ENCODE measurements around the gene SEMA4G.

Gene SEMA4G, protein sequence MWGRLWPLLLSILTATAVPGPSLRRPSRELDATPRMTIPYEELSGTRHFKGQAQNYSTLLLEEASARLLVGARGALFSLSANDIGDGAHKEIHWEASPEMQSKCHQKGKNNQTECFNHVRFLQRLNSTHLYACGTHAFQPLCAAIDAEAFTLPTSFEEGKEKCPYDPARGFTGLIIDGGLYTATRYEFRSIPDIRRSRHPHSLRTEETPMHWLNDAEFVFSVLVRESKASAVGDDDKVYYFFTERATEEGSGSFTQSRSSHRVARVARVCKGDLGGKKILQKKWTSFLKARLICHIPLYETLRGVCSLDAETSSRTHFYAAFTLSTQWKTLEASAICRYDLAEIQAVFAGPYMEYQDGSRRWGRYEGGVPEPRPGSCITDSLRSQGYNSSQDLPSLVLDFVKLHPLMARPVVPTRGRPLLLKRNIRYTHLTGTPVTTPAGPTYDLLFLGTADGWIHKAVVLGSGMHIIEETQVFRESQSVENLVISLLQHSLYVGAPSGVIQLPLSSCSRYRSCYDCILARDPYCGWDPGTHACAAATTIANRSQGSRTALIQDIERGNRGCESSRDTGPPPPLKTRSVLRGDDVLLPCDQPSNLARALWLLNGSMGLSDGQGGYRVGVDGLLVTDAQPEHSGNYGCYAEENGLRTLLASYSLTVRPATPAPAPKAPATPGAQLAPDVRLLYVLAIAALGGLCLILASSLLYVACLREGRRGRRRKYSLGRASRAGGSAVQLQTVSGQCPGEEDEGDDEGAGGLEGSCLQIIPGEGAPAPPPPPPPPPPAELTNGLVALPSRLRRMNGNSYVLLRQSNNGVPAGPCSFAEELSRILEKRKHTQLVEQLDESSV

GRCh38 chr10:100969187-100970075 is at the start of gene SEMA4G:
SEMA4G (plus strand) TSS chr10:100969504; CDS start chr10:100972913, 3,409 bp downstream.
- DNase-seq = peak; percentile 53

GRCh38 chr10:100923580-100923979 is 45.7 kb upstream of the SEMA4G start:
- DNase-seq = no peak

DNA sequence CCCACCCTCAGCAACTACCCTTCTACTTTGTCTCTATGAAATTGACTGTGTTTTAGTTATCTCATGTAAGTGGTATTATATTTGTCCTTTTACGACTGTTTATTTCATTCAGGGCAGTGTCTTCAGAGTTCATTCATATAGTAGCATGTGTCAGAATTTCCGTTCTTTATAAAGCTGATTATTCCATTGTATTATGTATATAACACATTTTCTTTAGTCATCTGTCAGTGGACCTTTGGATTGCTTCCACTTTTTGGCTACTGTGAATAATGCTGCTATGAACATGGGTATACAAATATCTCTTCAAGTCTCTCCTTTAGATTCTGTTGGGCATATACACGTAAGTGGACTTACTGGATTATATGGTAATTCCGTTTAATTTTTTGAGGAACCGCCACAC is 42.0 kb upstream of the SEMA4G start:
- DNase-seq = no peak

DNA sequence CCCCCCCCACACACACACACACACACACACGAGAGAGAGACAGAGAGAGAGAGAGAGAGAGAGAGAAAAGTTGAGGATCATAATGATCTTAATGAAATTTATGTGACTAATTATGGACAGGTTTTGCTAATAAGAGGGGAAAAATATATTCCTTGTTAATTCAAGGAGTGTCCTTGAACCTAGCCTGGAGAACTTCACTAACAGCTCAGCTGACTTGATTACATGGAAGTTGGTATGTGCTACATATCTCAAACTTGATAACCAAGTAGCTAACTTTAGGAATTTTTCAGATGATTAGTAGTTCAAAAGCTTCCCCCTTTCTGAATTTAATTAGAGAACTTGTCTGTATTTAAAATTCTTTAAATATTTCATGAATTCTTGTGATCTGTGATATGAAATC is 41.3 kb upstream of the SEMA4G start:
- no peak for DNase-seq

DNA sequence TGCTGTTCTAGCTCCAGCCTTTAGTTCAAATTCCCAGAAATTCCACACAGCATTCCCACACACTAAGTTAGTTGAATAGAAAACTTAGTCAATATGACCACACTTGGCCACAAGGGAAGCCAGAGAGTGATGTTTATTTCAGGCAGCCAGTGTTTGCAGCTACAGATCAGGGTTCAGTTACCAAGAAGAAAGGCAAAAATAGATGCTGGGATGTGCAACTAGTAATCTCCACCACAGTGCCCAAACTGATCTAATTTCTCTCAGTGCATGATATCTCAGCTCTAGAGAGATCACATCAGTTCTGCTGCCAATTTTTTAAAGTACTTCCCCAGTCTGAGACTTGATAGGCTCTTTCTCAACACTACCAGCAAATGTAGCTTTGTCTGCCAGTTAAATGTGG is 38.9 kb upstream of the SEMA4G start:
- DNase-seq = no peak

DNA sequence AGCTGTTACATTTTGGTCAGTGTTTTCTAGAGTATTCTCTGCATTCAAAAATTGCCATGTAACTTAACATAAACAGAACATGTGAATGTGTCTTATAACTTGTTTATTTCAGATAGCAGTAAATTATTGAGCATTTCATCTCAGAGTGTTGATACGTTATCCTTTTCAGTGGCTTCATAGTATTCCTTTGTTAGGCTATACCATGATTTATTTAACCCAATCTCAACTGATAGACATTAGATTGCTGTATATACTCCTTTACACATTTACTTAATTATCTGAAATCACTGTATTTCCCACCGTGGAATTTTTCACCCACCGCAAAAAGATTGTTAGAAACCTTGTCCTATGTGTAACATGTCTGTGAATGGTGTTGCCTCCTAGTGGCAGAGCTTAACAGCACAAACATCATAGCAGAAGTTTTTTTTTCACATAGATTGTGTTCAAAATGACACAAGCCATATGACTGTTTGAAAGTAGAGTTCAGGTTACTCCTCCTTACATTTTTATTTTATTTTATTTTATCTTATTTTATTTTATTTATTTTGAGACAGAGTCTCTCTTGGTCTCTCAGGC is 35.1 kb upstream of the SEMA4G start:
- no peak for DNase-seq

DNA sequence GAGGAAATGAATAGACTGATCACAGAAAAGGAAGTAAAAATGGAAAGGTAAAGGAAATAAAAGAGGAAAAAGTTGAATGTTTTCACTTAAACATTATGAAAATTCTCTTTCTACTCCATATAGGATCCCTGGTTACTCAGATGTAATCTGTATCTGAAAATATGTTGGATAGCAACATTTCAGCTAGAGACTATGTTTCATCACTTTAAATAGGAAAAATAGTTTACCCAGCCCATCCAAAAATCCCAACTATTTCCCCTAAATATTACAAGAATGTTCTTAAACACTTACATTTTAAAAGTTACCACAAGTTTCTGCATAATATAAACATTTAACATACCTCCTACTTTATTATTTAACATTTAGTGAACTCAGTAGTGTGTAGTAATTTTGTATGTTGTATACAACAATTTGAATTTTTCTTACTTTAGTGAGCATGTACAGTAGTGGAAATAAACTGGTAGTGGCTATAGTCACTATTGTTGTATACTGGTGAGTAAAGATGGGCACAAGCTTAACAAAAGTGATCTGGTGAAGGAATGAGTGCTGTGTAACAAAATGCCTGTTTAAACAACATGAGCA is 29.4 kb upstream of the SEMA4G start:
- DNase-seq = no peak

DNA sequence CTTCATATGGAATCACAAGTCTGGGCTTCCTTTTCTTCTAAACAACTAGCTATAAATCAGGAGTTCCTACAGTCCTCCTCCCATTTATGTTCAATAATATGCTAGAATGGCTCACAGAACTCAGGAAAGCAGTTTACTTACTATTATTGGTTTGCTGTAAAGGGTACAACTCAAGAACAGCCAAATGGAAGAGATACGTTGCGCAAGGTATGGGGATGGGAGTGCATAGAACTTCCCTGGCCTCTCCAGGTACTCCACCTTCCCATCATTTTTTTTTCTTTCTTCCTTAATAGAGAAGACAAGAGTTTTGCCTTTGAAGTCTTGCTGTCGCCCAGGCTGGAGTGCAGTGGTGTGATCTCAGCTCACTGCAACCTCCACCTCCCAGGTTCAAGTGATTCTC is 27.1 kb upstream of the SEMA4G start:
- DNase-seq = no peak

DNA sequence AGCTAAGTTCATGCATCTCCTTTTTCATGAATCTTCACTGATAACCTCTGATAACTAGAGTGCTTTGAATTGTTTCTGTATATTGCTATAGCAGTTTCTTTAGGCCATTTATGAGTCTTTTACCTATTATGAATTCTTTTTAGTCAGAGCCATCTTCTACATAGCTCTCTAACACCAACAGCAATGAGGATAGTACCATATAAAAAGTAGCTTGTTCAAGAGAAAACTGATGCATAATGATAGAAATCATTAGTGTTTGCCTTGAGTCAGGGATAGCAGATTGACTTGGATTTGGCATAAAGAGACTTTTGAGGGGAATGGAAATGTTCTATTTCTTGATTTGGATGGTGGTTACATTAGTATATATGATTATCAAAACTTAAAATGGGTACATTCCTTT is 25.8 kb upstream of the SEMA4G start:
- no peak for DNase-seq

DNA sequence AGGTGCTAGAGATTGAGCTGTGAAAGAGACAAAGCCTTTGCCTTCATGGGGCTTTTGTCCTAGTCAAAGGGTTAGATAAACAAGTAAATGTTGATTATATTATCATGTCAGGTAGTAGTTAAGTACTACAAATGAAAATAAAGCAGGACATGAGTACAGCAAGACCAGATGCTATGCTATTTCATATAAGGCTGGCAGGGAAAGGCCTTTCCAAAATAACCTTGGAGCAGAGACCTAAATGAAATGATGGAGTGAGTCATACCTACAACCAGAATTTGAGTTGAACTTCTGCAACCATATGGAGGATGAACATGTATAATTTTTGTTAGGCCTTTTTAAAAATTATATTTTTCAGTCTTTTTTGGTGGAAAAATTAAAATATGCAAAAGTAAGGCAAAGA is 23.6 kb upstream of the SEMA4G start:
- no peak for DNase-seq

DNA sequence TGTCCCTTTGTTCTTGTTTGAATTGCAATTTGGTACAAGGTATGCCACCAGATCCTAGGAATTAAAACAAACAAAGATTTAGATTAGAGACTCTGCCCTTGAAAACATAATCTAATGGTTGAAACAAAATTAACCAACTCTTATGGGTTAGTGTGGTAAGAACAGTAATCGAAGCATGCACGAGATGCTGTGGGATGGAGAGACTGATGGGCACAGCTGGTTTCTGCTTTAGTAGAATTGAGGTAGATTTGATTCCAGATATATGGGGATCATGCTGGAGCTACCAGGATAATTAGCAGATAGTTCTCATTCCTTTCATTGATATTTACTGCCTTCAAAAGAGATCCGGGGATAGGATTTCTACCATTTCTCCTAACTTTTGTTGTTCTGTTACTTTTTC is 20.4 kb upstream of the SEMA4G start:
- DNase-seq = no peak

GRCh38 chr10:100960251-100960650 is 9.1 kb upstream of the SEMA4G start:
- no peak for DNase-seq

DNA sequence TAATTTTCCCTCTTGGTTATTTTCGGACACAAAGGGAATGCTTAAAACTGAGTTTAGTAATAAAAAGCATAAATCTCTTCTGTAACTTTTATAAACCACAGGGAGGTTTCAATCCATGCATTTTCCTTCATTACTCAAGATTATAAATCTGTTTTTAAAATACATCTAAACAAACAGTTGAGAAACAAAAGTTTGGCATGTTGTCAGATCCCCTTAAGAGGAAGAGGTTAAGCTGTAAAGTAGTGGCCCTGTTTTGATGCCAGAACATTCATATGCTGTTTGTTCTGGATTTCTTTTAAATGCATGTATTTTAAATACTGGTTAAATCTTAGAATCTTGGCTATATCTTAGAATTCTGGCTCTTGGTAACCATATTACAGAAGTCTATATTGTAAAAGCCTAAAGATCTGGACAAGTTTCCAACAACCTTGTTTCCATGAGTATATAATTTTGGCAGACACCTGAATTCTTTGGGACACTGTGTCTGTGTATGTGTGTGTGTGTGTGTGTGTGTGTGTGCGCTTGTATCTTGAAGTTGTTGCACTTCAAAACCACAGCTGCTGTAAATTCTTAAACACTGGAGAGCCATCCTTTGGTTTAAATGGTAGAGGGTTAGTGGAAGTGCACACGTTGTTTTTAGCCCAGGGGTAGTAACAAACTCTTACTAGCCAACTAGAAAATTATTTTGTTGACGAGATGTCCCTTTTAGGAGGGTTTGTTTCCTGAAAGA is 6.8 kb upstream of the SEMA4G start:
- DNase-seq = no peak

DNA sequence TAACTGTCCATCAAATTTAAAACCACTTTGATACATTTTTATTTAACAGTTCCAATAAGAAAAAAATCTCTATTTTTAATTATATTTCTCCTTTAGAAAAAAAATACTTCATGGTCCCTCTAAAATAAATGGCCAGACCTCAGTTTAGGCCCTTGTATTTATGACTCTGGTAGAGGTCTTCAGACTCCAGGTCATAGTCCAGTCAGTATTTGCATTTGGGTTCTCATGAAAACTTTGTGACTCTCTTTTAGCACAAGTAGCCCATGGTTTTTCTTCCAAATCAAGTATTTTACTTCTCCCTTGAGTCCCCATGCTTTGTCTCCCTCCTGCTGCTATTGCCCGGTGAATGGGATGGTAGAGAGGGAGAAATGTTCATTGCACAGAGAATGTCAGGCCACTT is 5.5 kb upstream of the SEMA4G start:
- DNase-seq = no peak

DNA sequence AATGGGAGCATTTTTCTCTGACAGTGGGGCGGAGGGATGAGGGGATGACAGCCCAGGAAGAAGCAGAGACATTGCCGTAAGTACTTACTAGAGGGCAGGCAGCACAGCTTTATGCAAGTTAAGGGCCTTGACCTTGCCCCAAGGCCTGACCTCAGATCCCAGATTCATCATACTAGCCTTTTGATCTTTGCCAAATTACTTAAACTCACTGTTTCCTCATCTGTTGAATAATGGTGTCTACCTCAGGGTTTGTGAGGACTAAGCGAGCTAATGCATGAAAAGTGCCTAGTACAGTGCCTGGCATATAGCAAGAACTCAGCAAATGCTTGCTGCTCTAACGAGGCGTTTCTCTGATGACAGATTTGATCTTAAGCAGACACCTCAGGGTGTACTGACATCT is 3.5 kb upstream of the SEMA4G start:
- no peak for DNase-seq

GRCh38 chr10:100966887-100967286 is 2.4 kb upstream of the SEMA4G start:
- DNase-seq = no peak

GRCh38 chr10:100967332-100967731 is 2.0 kb upstream of the SEMA4G start:
- DNase-seq = no peak

GRCh38 chr10:100968062-100968736 is 1.1 kb upstream of the SEMA4G start:
- no peak for DNase-seq

GRCh38 chr10:100968863-100969186 is 479 bp upstream of the SEMA4G start:
- no peak for DNase-seq

GRCh38 chr10:100970076-100970913 is 991 bp downstream of the SEMA4G start:
- peak; percentile 27 for DNase-seq

All from NCI-H345 (cell line).